ENCODE measurements around the gene SOBP. TPM values are rescaled to one million over a fixed set of nuclear protein-coding genes. Genes with fewer than 3 reads are reported as not detected.
"Not testable (repeated sequence)": the region's sequence is repeated elsewhere in the genome, so short reads cannot be mapped to it uniquely, and the experiment has no call there.

SOBP gene
- total RNA-seq, 1 experiment from 2014 or later, result 10.1 TPM

GRCh38 chr6:107517274-107517673 lies 27.4 kb downstream of the SOBP start:
- Mint-ChIP-seq H3K9me3 (peaks cover 25% of the 10 kb centered on the region), H3K27ac (no peak overlapping the region), H3K4me3 (no peak overlapping the region), H3K36me3 (peaks cover 31% of the 10 kb centered on the region), H3K4me1 (peaks cover 7% of the 10 kb centered on the region), H3K27me3 (ENCODE audit: low read depth) (no peaks in the 10 kb centered on the region)
- no peak for DNase-seq (ENCODE audit: low spot score)
- no peak for ATAC-seq
- ChIA-PET POLR2A (no interaction called here), CTCF (no interaction called here)
- TF ChIP-seq ZNF263 (CRISPR knock-in tag; IDR thresholded peaks at IDR 0.05; ENCODE audit: low read depth) (no peak), MLX (CRISPR knock-in tag; IDR thresholded peaks at IDR 0.05) (no peak), GABPB1 (CRISPR knock-in tag; IDR thresholded peaks at IDR 0.05) (no peak), EMX1 (CRISPR knock-in tag; IDR thresholded peaks at IDR 0.05) (no peak), CTCF (IDR thresholded peaks at IDR 0.05) (no peak), JAZF1 (CRISPR knock-in tag; IDR thresholded peaks at IDR 0.05) (no peak), PREB (CRISPR knock-in tag; IDR thresholded peaks at IDR 0.05; ENCODE audit: borderline replicate concordance) (no peak), MAX (CRISPR knock-in tag; IDR thresholded peaks at IDR 0.05) (no peak)

- Mint-ChIP-seq H3K36me3 (peaks cover 28% of the 10 kb centered on the region), H3K9me3 (peaks cover 25% of the 10 kb centered on the region)
- CTCF ChIA-PET; DNase-seq (ENCODE audit: low spot score); H3K27ac Mint-ChIP-seq; ATAC-seq; H3K27me3 Mint-ChIP-seq (ENCODE audit: low read depth); H3K4me1 Mint-ChIP-seq; POLR2A ChIA-PET; H3K4me3 Mint-ChIP-seq: not testable (repeated sequence)
Observed at GRCh38 chr6:107519224-107519623, 29.3 kb downstream of the SOBP start.

- H3K27ac Mint-ChIP-seq; H3K4me3 Mint-ChIP-seq; POLR2A ChIA-PET; H3K4me1 Mint-ChIP-seq; ATAC-seq; CTCF ChIA-PET; H3K27me3 Mint-ChIP-seq (ENCODE audit: low read depth); DNase-seq (ENCODE audit: low spot score): not testable (repeated sequence)
- peaks cover 18% of the 10 kb centered on the region for H3K9me3 Mint-ChIP-seq
- peaks cover 19% of the 10 kb centered on the region for H3K36me3 Mint-ChIP-seq
Observed at GRCh38 chr6:107520706-107521105, 30.8 kb downstream of the SOBP start.

GRCh38 chr6:107523054-107523791 lies 33.3 kb downstream of the SOBP start:
- H3K4me1 Mint-ChIP-seq, result peaks cover 11% of the 10 kb centered on the region
- ChIA-PET CTCF (no interaction called here), POLR2A (no interaction called here)
- no peaks in the 10 kb centered on the region for H3K27me3 Mint-ChIP-seq (ENCODE audit: low read depth)
- no peaks in the 10 kb centered on the region for H3K9me3 Mint-ChIP-seq
- H3K4me3 Mint-ChIP-seq, result no peak overlapping the region
- no peak overlapping the region for H3K27ac Mint-ChIP-seq
- no peak for DNase-seq (ENCODE audit: low spot score)
- H3K36me3 Mint-ChIP-seq, result no peaks in the 10 kb centered on the region; the same call in 1 of the 2 replicates
- ATAC-seq, result no peak
- no peak for TF ChIP-seq HMGA2 (CRISPR knock-in tag; IDR thresholded peaks at IDR 0.05)
- no peak for TF ChIP-seq CBFB (CRISPR knock-in tag; IDR thresholded peaks at IDR 0.05; ENCODE audit: low read depth)
- no peak for TF ChIP-seq CTCF (IDR thresholded peaks at IDR 0.05)
- TF ChIP-seq ZNF512 (CRISPR knock-in tag; IDR thresholded peaks at IDR 0.05; ENCODE audit: borderline replicate concordance), result no peak
- TF ChIP-seq HMGXB4 (CRISPR knock-in tag; IDR thresholded peaks at IDR 0.05), result no peak
- TF ChIP-seq ERG (CRISPR knock-in tag; IDR thresholded peaks at IDR 0.05), result no peak
- no peak for TF ChIP-seq JUN (CRISPR knock-in tag; IDR thresholded peaks at IDR 0.05)
- no peak for TF ChIP-seq ZNF138 (CRISPR knock-in tag; conservative IDR thresholded peaks at IDR 0.05)
- no peak for TF ChIP-seq JAZF1 (CRISPR knock-in tag; IDR thresholded peaks at IDR 0.05)
- TF ChIP-seq TCF7 (CRISPR knock-in tag; IDR thresholded peaks at IDR 0.05; ENCODE audit: low read depth), result no peak

All from WTC11 (cell line).